Endodermal cell (in vitro differentiated cells): ENCODE data around the gene MACROD2. TPM values are rescaled to one million over a fixed set of nuclear protein-coding genes. Genes with fewer than 3 reads are reported as not detected.

Experiments used
- DNase-seq: peaks from one replicate; pipeline ENCODE4 v3.0.0-alpha.2; 2017
- H3K27ac ChIP-seq: 2 replicates; pipeline ENCODE4 v1.5.1; 2013; ENCODE audit warnings: mild to moderate bottlenecking, low read depth, low read length, moderate library complexity
- H3K27me3 ChIP-seq: 2 replicates; pipeline ENCODE4 v1.6.1; 2013; ENCODE audit warnings: mild to moderate bottlenecking, low read length, moderate library complexity; ENCODE audit not compliant: insufficient read depth, control insufficient read depth, poor library complexity, severe bottlenecking
- H3K36me3 ChIP-seq: 2 replicates; pipeline ENCODE4 v1.7.0; 2013; ENCODE audit warnings: mild to moderate bottlenecking, low read length, moderate library complexity; ENCODE audit not compliant: control insufficient read depth, insufficient read depth
- H3K4me1 ChIP-seq: one replicate; pipeline ENCODE4 v1.7.0; 2013; ENCODE audit warnings: low read length; ENCODE audit not compliant: control insufficient read depth, insufficient read depth
- H3K4me3 ChIP-seq: 2 replicates; pipeline ENCODE4 v1.5.1; 2013; ENCODE audit warnings: mild to moderate bottlenecking, low read length, moderate library complexity
- H3K9ac ChIP-seq: 2 replicates; pipeline ENCODE4 v1.6.1; 2013; ENCODE audit warnings: mild to moderate bottlenecking, low read length, moderate library complexity; ENCODE audit not compliant: poor library complexity, severe bottlenecking; ENCODE audit errors: extremely low read depth
- H3K9me3 ChIP-seq: 2 replicates; pipeline ENCODE4 v1.6.1; 2013; ENCODE audit warnings: mild to moderate bottlenecking, low read length, moderate library complexity; ENCODE audit not compliant: control insufficient read depth
- H3K27ac Mint-ChIP-seq: 2 replicates; pipeline ENCODE4 v1.8.0; 2020; ENCODE audit warnings: mixed read lengths
- H3K27me3 Mint-ChIP-seq: 2 replicates; pipeline ENCODE4 v1.8.0; 2021; ENCODE audit warnings: mild to moderate bottlenecking, mixed read lengths; ENCODE audit not compliant: insufficient read depth
- H3K36me3 Mint-ChIP-seq: 2 replicates; pipeline ENCODE4 v1.8.0; 2020; ENCODE audit warnings: low read depth, mixed read lengths
- H3K4me1 Mint-ChIP-seq: 2 replicates; pipeline ENCODE4 v1.8.0; 2020; ENCODE audit warnings: mixed read lengths
- H3K4me3 Mint-ChIP-seq: 2 replicates; pipeline ENCODE4 v1.8.0; 2020; ENCODE audit warnings: mild to moderate bottlenecking, moderate library complexity, mixed read lengths
- H3K9me3 Mint-ChIP-seq: 2 replicates; pipeline ENCODE4 v1.8.0; 2020; ENCODE audit warnings: mild to moderate bottlenecking, mixed read lengths
- CTCF ChIP-seq: fragments of 200-600 bp; sonication (generic); conservative IDR thresholded peaks from 2 replicates; pipeline ENCODE4 v1.5.0; 2021; ENCODE audit warnings: antibody characterized with exemption, mild to moderate bottlenecking
- WGBS, 2 experiments: methylation state at CpG; one replicate each; pipeline versions ENCODE4 v1.1.5 to v1.1.7; 2013; ENCODE audit warnings: missing lambda C conversion rate in 2 of 2, mixed read lengths in 1 of 2; ENCODE audit not compliant: insufficient coverage in 1 of 2, insufficient read length in 1 of 2; 5-methylcytosine and 5-hydroxymethylcytosine counted together
- total RNA-seq, 2 donors: library from RNA; stranded (reverse); fragmentation: NEBNext Ultra II Directional in 1 of 2; extraction: Animal tissue kit (Norgen Biotek cat#: 25700) in 1 of 2; gene quantifications; 2 replicates in 1 of 2; 3 replicates in 1 of 2; pipeline ENCODE4 v1.2.1, GENCODE V29; 2021

The MACROD2 gene
- total RNA-seq, 2 donors from 2014 or later, result 2.3 to 4.8 TPM

GRCh38 chr20:14716351-14716801, 721.1 kb downstream of the MACROD2 start:
- H3K27ac Mint-ChIP-seq, result peak overlapping the region; percentile 13
- Histone ChIP-seq H3K9me3 (no peaks in the 10 kb centered on the region), H3K4me1 (peaks cover 4% of the 10 kb centered on the region), H3K27ac (peak overlapping the region; percentile 38), H3K9ac (no peak overlapping the region), H3K36me3 (no peaks in the 10 kb centered on the region), H3K4me3 (no peak overlapping the region), H3K27me3 (no peaks in the 10 kb centered on the region)
- H3K4me3 Mint-ChIP-seq, result peak overlapping the region; percentile 8
- peaks cover 59% of the 10 kb centered on the region for H3K4me1 Mint-ChIP-seq
- H3K36me3 Mint-ChIP-seq, result no peaks in the 10 kb centered on the region
- 10 to 13% methylated on average over 2 to 4 of the region's 5 CpGs for WGBS, 2 experiments
- no peak for TF ChIP-seq CTCF
- no peaks in the 10 kb centered on the region for H3K9me3 Mint-ChIP-seq
- peak; percentile 67 for DNase-seq
- no peaks in the 10 kb centered on the region for H3K27me3 Mint-ChIP-seq

DNA sequence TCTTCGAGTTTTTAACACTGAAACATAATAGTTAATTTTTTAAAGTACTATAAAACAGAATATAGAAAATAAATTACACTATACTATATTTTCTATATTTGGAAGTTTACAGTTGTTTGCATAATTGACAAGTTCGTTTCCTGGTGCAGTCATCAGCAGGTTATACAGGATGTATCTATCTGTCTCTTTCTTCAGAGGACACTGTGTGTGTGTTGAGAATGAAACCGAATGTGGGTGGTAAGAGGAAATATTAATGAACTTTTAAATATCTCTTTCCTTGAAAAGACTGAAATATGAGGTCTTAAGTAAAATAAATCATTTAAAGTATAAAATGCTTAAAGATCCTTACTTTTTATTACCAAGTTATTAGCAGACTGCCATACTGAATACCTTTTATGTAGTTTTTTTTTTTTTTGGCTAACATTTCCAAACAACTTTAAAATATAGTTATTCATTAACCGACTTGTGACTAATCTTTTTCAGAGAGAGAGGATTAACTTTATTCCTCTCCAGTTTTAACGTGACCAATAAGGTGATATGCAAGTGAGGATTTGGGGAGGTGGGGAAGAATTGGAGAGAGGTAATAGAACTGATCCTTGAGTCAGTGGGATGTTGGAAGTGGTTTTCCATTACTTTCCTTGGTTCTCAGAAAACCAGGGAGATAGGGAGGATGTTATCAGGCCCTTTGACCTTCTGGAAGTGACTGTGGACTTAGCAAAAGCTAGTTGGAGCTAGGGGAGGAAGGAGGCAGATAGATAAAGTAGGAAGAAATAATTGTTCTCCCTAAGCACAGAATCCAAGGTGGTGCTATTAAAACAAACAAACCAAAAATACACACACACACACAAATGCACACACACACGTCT, 722.1 kb downstream of the MACROD2 start:
- TF ChIP-seq CTCF, result no peak
- no peaks in the 10 kb centered on the region for H3K27me3 ChIP-seq
- no peaks in the 10 kb centered on the region for H3K9me3 ChIP-seq
- DNase-seq, result no peak
- H3K4me3 ChIP-seq, result no peak overlapping the region
- H3K4me3 Mint-ChIP-seq, result peak overlapping the region; percentile 1
- H3K9me3 Mint-ChIP-seq, result no peaks in the 10 kb centered on the region
- peaks cover 4% of the 10 kb centered on the region for H3K4me1 ChIP-seq
- WGBS, 2 experiments, result 49 to 80% methylated on average over 1 to 4 of the region's 6 CpGs
- H3K27ac Mint-ChIP-seq, result peak overlapping the region; percentile 58
- H3K36me3 ChIP-seq, result no peaks in the 10 kb centered on the region
- no peak overlapping the region for H3K27ac ChIP-seq
- peaks cover 52% of the 10 kb centered on the region for H3K4me1 Mint-ChIP-seq
- no peak overlapping the region for H3K9ac ChIP-seq
- H3K36me3 Mint-ChIP-seq, result no peaks in the 10 kb centered on the region
- no peaks in the 10 kb centered on the region for H3K27me3 Mint-ChIP-seq

GRCh38 chr20:14720251-14720650, 724.9 kb downstream of the MACROD2 start:
- no peak overlapping the region for H3K4me3 ChIP-seq
- TF ChIP-seq CTCF, result no peak
- no peaks in the 10 kb centered on the region for H3K4me1 ChIP-seq
- H3K27me3 Mint-ChIP-seq, result peaks cover 3% of the 10 kb centered on the region
- H3K4me3 Mint-ChIP-seq, result no peak overlapping the region
- H3K27me3 ChIP-seq, result no peaks in the 10 kb centered on the region
- no peaks in the 10 kb centered on the region for H3K36me3 ChIP-seq
- no peaks in the 10 kb centered on the region for H3K36me3 Mint-ChIP-seq
- H3K27ac ChIP-seq, result no peak overlapping the region
- DNase-seq, result no peak
- no peaks in the 10 kb centered on the region for H3K9me3 ChIP-seq
- H3K9me3 Mint-ChIP-seq, result no peaks in the 10 kb centered on the region
- peaks cover 28% of the 10 kb centered on the region for H3K4me1 Mint-ChIP-seq
- H3K9ac ChIP-seq, result no peak overlapping the region
- no peak overlapping the region for H3K27ac Mint-ChIP-seq
- 96% methylated on average over 3 to 4 of the region's 4 CpGs for WGBS, 2 experiments
